IMR-90 (cell line): ENCODE measurements around the gene LAMC3.

Source experiments
- CTCF ChIP-seq: conservative IDR thresholded peaks from 2 replicates; pipeline ENCODE4 v1.5.1; 2012; ENCODE audit warnings: mild to moderate bottlenecking, low read depth, low read length, improper control_type of control experiment
- MAFK ChIP-seq: IDR thresholded peaks from 2 replicates; pipeline ENCODE4 v1.6.1; 2012; ENCODE audit warnings: low read depth, low read length, improper control_type of control experiment
- POLR2A ChIP-seq: IDR thresholded peaks from 2 replicates; pipeline ENCODE4 v1.6.1; 2012; ENCODE audit warnings: mild to moderate bottlenecking, low read depth, low read length

DNA sequence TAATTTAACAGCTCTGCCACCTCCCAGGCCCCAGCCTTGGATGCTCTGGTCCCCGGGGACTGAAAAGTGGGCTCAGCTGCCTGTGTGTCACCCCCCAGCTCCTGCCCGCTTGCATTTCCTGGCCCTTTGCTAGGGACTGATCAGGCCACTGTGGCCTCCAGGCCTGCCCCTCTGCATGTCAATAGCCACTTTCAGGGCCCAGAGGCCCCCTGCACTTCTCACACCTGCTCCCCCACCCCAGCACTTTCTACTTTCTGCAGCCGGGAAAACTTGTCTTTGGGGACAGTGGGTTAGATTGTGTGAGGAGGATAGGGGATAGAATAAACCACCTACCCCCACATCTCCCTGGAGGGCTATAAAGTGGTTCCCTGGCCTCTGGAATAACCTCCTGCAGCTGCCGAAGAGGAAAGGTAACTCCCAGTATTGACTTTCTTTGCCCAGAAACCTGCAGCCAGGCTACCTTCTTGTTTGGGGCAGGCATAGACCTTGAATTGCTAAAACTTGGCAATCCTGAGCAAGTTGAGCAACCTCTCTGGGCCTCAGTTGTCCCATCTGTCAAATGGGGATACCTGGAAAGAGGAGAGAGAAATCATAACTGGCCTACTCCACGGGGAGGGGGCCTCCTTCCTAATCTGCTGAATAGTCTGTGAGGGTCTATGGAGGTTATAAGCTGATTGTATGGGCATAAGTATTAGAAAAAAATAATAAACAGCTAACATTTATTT, 95.2 kb downstream of the LAMC3 start:
- no peak for TF ChIP-seq POLR2A
- no peak for TF ChIP-seq CTCF
- TF ChIP-seq MAFK, result no peak
